GM18868 (cell line): ENCODE data around the gene TMEM184C.

Experiments used
- ATAC-seq: cut with Tn5 transposase; IDR thresholded peaks from one replicate; pipeline ENCODE4 v1.9.1; 2021; ENCODE audit warnings: mild to moderate bottlenecking, moderate library complexity; ENCODE audit not compliant: unreplicated experiment

Gene TMEM184C

DNA sequence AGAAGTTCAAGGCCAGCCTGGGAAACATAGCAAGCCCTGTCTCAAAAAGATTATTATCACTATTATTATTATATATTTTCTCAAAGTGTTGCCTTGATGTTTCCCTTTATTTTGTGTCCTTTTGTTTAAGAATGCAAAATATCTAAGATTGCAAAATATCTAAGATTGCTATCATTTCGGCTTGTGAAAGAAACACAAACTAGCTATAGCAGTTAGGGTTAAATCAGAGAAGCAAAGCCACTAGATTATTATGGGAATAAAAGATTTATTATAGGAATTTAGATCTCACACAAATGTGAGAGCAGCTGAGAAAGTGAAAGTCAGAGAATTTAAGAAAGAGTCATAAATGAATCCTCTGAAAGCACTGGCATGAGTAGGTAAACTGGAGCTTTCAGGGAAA is 18.0 kb upstream of the TMEM184C start:
- ATAC-seq: no peak

DNA sequence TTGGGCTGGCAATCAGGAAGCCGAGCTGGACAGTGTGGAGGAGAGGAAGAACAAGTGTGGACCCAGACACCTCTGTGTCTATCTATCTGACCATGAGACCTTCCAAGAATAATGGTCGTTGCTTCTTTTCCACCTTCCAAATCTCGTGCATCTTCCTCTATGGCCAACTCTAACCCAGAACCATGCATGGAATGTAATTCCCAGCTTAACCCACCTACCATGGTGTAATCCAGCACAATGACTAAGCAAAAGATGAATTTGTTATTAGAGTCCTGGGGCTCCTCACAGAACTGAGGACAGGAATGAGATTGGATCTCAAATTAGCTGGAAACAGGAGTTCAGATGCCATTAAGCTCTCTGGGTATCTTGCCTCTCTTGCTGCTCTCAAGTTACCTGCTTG is 17.4 kb upstream of the TMEM184C start:
- no peak for ATAC-seq

DNA sequence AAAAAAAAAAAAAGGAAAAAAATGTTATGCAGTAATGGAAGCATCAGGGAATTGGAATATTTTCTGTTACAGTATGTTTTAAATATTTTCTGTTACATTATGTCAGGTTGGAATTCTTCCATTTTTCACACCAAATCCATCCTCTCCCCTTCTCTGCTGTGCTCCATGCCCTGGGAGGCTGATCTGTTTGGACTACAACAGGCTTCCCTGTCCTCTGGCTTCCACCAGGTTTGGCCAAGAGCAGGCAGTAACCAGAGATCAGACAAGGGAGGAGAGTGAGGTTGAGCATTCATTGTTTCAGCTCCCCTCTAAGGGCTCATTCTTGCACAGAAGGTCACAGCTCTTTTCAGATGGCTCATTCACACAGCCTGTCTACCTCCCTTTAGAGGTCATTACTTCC is 11.7 kb upstream of the TMEM184C start:
- ATAC-seq: no peak

DNA sequence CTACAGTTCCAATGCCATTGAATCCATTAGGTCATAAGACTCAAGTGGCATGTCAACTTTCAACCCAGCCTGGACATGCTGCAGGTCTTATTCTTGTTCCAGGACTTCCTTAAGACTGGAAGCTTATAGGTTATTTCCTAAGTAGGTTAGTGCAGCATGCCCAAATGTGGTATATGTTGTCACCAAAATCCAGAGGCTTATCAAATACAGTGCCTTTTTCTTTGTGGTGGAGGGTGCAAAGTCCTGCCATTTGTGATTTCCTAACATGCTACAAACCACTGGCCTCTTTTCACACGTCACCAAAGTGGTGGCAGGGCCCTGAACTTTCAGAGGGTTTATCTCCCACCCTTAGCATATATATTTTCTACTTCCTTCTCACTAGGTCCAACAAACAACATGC is 9.7 kb upstream of the TMEM184C start:
- no peak for ATAC-seq

DNA sequence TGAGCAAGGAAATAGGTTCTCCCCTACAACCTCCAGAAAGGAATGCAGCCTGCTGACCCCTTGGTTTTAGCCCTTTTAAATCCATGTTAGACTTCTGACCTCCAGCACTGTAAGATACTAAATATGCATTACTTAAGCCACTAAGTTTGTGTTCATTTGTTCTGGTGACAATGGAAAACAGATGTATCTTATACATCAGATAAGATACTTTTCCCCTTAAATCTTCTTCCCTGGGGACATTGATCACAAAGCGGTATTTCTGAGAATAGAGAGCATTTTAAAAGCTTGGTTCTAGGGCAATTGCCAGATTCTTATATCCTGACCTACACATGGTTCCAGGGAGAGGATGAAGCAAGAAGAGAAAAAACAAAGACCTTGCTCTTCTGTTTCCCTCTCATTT is 6.5 kb upstream of the TMEM184C start:
- no peak for ATAC-seq

DNA sequence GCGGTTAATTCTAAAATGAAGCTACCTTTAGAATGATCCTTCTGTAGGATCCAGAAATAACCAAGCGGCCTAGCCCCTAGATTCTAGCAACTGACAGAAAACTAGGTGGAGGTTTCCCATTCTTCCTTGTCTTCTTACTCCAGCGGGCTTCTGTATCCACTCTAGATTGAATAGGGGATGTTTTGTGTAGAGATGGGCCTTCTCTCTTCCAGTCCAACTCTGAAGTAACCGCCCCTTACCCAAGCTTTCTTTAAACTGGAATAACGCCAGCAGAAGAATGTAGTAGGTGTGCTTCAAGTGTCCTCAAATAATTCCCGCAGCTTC is 386 bp upstream of the TMEM184C start:
- peak; percentile 11 for ATAC-seq

DNA sequence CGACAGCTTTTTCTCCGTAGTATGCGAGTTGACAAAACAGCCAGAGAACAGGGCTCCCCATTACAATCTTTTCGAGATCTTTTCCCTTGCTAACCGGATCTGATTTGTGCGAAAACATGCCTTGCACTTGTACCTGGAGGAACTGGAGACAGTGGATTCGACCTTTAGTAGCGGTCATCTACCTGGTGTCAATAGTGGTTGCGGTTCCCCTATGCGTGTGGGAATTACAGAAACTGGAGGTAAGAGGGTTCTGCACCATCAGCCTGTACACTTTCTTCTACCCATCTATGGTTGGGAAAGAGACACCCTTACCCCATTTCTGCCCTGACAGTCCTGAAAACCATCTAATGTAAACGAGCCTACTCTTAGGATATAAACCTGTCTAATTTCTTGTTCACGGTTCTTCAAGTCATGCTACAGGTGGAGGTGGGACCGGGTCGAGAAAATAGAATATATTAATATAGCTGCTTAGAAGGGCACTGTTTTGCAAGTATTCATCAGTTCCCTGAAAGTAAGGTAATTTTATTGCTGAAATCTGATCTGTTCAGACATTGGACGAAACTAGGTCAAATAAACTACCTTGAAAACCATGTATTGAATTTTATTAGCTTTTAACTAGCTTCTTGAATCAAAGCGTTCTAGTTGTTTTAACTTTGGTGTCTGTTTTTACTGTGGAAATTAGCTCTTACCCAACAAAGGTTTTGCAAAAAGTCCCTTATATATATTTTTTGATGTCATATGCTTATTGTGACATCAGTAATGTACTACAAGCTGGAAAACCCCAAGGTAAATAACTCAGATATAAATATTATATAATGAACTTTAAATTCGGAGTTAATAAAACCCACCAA is 869 bp downstream of the TMEM184C start:
- ATAC-seq: peak; percentile 11

DNA sequence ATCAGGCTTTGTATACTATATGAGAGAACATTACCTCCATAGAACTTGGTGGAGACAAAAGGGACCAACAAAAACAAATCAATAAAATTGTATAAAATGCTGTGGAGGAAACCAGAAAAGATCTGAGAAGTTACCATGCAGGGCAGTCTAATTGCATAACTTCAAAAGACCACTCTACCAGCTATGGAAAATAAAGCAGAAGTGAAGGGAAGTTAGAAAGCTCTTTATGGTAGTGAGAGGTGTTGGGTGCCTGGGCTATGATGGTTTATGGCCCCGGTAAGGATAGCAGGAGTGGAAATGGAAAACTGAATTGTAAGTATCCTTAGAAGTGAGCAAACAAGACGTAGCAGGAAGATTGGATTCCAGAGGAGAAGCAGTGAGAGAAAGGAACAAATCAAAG is 3.1 kb downstream of the TMEM184C start:
- no peak for ATAC-seq

DNA sequence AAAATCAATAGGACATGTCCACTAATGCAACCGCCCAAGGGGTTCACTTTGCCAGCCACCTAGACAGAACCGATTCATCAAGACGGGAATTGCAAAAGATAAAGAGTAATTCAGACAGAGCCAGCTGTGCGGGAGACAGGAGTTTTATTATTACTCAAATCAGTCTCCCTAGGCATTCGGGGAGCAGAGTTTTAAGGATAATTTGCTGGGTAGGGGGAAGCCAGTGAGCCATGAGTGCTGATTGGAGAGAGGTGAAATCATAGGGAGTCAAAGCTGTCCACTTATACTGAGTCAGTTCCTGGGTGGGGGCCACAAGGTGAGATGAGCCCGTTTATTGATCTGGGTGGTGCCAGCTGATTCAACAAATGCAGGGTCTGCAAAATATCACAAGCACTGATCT is 8.5 kb downstream of the TMEM184C start:
- no peak for ATAC-seq

DNA sequence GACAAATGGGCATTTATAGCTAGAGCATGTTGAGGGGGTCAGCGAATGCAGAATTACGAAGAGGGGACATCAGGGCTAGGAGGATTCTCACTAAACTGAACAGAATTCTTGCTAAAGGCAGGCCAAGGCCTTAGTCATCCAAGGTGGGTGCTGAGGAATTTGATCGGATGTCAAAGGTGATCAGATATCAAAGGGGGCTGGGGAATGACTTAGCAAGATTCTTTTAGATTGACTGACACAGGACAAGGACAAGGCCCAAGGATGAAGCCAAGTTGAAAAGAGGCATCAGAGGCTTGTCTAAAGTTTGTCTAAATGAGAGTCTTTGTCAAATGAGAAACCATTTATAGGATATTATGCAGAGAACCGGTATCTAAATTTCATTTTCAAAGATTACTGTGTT is 9.7 kb downstream of the TMEM184C start:
- no peak for ATAC-seq

DNA sequence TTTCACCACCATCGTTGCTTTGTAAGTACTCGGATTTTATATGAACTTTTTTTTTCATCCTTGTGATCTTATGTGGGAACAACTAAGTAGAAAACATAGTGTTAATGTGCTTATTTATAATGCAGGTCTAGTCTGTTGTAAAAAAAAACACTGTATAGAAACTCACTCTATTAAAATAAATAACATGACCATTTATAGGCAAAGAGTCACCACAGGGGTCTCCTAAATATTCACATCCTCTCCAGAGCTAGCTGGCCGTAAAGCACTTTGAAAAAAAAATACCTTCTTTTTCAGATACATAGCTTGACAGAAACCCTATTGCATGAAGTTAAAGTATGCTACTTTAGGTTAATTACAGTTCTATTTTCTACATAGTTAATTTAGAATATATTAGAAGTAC is 11.2 kb downstream of the TMEM184C start:
- ATAC-seq: no peak

DNA sequence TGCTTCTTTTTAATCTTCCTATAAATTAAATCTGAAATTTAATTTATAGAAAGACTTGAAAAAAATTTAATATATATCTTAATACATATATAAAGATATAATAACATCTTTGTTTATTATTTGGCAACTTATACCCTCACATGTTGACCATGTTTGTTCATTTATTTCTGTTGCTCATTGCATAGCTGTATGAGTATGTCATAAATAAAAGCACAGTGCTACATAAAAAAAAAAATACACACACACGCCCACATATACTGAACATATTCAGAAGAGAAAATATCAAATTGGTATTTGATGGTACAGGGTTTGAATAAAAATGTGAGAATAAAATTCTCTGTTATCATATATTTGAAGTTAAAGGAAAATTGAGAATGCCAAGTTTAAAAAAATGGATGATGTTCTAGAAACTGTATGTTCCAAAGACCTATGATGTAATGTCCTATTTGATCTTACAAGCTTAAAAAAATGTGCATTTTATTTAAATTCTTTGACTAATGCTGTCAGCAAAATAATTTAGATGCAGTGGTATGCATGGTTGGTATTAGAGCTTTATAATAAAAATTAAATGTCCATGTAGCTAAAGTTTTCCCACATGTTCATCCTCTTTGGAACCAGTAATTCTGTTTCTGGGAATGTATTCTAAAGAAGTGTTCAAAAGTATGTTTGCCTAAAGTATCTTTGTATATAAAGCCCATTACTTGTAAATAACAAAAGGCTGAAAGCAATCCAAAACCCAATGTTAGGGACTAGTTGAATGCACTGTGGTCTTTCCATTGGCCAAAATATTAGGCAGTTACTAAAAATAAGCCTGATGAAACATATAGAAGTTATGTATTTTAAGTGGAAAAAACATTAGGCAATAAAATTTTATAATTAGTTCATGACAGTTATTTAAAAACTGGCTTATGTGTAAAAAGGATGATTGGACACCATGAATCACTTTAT is 12.9 kb downstream of the TMEM184C start:
- no peak for ATAC-seq

DNA sequence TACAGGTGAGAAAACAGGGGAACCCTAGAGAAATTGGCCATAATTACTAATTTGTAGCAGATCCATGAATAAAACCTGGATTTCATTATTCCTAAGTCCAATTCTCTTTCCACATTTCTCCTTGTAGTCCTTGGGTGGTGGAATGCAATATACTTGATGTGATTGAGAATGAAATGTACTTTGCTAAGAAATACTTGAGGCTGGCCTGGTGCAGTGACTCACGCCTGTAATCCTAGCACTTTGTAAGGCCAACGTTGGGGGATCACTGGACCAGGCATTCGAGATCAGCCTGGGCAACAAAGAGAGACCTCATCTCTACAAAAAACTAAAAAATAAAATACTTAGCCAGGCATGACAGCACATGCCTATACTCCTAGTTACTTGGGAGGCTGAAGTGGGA is 15.9 kb downstream of the TMEM184C start:
- ATAC-seq: no peak

DNA sequence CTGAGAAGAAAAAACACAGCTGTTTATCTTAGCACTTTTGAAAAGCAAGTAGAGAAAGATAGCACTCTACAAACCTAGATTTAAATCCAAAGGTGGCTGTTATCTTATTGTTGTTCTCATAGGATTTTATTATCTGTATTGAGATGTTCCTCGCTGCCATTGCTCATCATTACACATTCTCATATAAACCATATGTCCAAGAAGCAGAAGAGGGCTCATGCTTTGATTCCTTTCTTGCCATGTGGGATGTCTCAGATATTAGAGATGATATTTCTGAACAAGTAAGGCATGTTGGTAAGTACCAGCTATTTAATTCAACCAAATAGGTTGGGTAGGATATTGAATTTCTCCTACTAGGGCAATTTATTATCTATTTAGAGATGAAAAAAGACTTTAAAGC is 16.4 kb downstream of the TMEM184C start:
- no peak for ATAC-seq

DNA sequence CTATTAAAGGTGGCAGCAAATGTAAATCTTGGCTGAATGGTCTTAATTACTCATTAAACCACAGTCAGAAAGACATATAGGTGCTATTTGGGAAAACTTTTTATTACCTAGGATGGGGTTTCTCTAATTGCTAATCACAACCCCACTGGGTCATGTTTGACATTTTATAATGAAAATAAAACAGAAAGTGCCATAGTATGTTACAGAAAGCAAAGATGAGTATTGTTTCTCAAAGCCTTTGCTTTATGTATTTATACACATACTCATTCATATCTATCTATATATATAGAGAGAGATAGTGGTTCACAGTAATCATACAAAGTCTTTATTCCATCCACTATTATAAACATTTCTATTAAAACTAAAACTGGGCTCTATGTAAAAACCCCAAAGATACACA is 18.2 kb downstream of the TMEM184C start:
- ATAC-seq: no peak

DNA sequence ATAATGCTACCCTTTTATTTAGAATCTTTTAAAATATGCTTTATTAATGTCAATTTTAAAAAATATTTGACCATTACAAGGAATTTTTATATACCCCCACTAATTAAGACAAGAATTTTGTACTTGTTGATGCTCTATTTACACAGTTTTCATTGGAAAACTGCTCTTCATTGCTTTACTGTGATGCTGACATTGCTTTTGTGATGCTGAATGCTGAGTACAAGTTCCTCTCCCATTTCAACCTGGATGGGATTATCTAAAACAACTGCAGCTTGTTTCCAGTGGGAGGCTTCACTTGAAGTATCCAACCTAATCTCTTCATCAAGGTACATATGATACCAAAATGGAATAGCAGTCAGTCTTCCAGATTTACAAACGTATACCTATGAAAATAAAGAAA is 21.2 kb downstream of the TMEM184C start:
- ATAC-seq: no peak

DNA sequence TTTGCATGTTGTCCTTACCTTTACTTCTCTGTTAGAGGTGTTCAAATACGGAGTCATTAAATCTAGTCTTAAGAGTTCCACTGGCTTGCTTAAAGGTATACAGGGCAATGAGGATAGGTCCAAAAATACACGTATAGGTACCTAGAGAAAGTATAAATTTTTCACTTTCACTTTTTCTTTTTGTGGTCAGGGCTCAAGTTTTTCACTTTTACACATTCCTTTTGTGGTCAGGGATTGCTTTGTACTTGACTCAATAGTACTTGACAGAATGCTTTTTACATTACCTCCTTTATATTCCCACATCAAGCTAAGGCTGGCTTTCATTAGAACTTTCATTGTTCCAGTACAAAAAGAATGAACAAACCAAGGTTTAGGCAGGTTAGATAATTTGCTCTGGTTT is 21.7 kb downstream of the TMEM184C start:
- peak; percentile 89 for ATAC-seq

DNA sequence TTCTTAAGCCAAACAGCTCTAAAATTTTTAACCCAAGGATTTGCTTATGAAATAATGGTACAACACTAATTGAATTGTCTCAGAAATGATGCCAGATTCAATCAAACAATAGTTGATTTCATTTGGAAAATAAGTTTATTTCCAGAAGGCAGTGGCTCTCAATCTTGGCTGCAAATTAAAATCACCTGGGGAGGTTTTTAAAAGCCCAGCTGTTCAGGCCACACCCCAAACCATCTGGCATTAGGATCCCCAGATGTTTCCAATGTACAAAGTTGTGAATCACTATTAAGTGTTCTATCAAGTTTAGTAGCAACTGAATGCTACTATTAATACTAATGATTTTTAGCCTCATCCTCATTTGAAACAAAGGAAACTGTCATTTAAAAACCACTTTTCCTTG is 22.2 kb downstream of the TMEM184C start:
- no peak for ATAC-seq

DNA sequence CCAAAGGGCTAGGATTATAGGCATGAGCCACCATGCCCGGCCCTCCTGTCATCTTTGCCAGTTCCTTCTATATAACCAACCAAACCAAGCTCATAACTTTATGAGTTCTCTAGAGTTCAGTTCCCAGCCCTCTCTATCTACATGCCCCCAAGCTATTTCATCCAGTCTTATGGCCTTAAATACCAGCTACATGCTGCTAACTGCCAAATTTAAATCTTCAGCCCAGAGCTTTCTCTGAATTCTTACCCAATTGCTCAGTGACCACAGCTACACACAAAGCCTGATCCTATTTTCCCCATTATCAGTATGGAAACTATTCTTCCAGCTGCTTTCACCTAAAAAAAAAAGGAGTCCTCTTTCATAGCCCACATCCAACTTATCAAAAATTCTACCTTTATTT is 23.1 kb downstream of the TMEM184C start:
- no peak for ATAC-seq

DNA sequence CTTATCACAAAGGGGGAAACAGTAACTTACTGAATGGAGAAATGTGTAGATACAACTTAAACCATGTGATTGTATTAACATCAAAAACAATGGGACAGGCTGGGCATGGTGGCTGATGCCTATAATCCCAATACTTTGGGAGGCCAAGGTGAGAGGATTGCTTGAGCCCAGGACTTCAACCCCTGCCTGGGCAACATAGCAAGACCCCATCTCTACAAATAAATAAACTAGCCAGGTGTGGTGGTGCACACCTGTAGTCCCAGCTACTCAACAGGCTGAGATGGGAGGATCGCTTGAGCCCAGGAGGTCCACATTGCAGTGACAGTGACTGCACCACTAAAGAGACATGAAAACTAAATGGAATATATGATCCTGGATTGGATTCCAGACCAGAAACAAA is 26.4 kb downstream of the TMEM184C start:
- no peak for ATAC-seq

DNA sequence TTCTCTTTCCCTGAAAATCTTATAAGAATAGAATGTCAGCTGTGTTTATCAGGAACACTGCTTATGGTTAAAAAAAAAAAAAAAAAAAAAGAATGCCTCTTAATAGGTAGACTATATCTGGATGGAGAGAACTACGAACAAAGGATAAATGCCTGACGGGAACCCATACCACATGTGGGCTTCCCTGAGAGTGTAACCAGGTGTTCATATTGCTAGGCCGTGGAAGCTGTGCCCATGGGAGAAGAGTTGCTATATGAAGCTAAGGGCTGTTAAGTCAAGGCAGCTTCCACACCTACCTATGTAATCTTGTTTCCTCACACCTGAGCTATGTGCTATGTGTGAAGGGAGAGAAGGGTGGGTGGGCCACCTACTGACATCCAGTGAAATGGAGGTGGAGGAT is 27.3 kb downstream of the TMEM184C start:
- ATAC-seq: no peak

DNA sequence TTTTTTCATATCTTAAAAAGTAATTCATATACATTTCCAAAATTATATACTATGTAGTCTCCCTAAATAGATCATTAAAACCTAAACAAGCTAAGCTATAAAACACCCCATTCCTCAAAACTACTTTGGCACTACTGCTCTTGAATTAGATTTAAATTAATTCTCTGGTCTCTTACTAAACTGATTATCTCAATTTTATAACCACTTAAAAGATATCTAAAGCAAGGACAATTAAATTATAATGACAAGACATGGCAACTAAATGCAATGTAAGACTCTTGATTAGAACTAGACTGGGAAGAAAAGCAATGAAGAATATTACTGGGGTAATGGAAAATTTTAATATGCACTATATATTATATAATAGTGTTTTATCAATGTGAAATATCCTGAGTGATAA is 27.9 kb downstream of the TMEM184C start:
- no peak for ATAC-seq
